Measurements from ENCODE around the gene PHF21A.

Gene PHF21A

GRCh38 chr11:46055371-46055770, 65.9 kb downstream of the PHF21A start:
- H3K4me3 ChIP-seq (ENCODE audit: low read length, poor library complexity, severe bottlenecking), result no peak overlapping the region
- H3K4me2 ChIP-seq (ENCODE audit: low read depth, low read length, poor library complexity, severe bottlenecking), result peak overlapping the region; percentile 46

DNA sequence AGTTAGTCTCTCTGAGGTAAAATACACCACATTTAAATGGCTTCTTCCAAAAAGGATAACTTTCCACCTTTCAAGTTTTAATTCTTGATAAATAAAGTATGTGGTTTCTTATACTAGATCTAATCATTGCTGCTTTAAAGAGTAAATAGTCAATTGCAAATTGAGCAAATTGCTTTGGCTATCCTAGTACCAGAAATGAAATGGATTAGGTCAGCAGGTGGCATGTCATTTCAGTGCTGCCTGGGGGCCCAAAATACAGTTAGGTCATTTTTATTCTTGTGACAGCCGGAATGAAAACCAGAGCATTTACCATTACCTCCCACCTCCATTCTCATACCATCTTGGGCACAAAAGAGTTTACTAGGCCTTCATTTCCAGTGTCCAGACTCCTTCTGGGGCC, 70.2 kb downstream of the PHF21A start:
- Histone ChIP-seq H3K79me2 (ENCODE audit: insufficient read depth, low read length) (0 out of 2 replicates have a peak, but pooled peaks cover 9% of the 10 kb centered on the region), H3K9ac (ENCODE audit: low read depth, low read length, poor library complexity, severe bottlenecking) (no peak overlapping the region), H4K20me1 (ENCODE audit: insufficient read depth, low read length, poor library complexity, severe bottlenecking) (no peaks in the 10 kb centered on the region), H3K4me2 (ENCODE audit: low read depth, low read length, poor library complexity, severe bottlenecking) (no peak overlapping the region), H3K36me3 (ENCODE audit: insufficient read depth, low read length) (peaks cover 30% of the 10 kb centered on the region), H3K9me2 (replicated peaks; ENCODE audit: low read depth, low read length) (no peaks in the 10 kb centered on the region), H3K4me3 (ENCODE audit: low read length, poor library complexity, severe bottlenecking) (no peak overlapping the region), H3F3A (ENCODE audit: low read depth) (peaks cover 3% of the 10 kb centered on the region; the same call in 1 of the 2 replicates), H3K4me1 (ENCODE audit: insufficient read depth, low read length, poor library complexity, severe bottlenecking) (peaks cover 26% of the 10 kb centered on the region), H3K9me3 (ENCODE audit: insufficient read depth, low read depth, low read length) (no peaks in the 10 kb centered on the region), H2AFZ (ENCODE audit: low read length) (no peak overlapping the region), H3K27me3 (ENCODE audit: insufficient read depth, low read length, poor library complexity, severe bottlenecking) (no peaks in the 10 kb centered on the region)
- TF ChIP-seq EZH2phosphoT487 (IDR thresholded peaks at IDR 0.05; ENCODE audit: borderline replicate concordance) (no peak), CTCF (conservative IDR thresholded peaks at IDR 0.05; ENCODE audit: low read length) (no peak)

More at GRCh38 chr11:46055371-46055770, 65.9 kb downstream of the PHF21A start:
- TF ChIP-seq EZH2phosphoT487 (IDR thresholded peaks at IDR 0.05; ENCODE audit: borderline replicate concordance), result no peak
- no peak for TF ChIP-seq CTCF (conservative IDR thresholded peaks at IDR 0.05; ENCODE audit: low read length)
- H3K9ac ChIP-seq (ENCODE audit: low read depth, low read length, poor library complexity, severe bottlenecking), result no peak overlapping the region
- H3K4me1 ChIP-seq (ENCODE audit: insufficient read depth, low read length, poor library complexity, severe bottlenecking), result peaks cover 26% of the 10 kb centered on the region
- peaks cover 9% of the 10 kb centered on the region; the same call in 1 of the 2 replicates for H3K79me2 ChIP-seq (ENCODE audit: insufficient read depth, low read length)
- no peaks in the 10 kb centered on the region for H3K9me3 ChIP-seq (ENCODE audit: insufficient read depth, low read depth, low read length)
- peaks cover 13% of the 10 kb centered on the region; the same call in 1 of the 2 replicates for H3K36me3 ChIP-seq (ENCODE audit: insufficient read depth, low read length)
- H3F3A ChIP-seq (ENCODE audit: low read depth), result peaks cover 3% of the 10 kb centered on the region; the same call in 1 of the 2 replicates
- H2AFZ ChIP-seq (ENCODE audit: low read length), result no peak overlapping the region
- no peaks in the 10 kb centered on the region for H3K9me2 ChIP-seq (replicated peaks; ENCODE audit: low read depth, low read length)
- H3K27me3 ChIP-seq (ENCODE audit: insufficient read depth, low read length, poor library complexity, severe bottlenecking), result no peaks in the 10 kb centered on the region
- no peaks in the 10 kb centered on the region for H4K20me1 ChIP-seq (ENCODE audit: insufficient read depth, low read length, poor library complexity, severe bottlenecking)

DNA sequence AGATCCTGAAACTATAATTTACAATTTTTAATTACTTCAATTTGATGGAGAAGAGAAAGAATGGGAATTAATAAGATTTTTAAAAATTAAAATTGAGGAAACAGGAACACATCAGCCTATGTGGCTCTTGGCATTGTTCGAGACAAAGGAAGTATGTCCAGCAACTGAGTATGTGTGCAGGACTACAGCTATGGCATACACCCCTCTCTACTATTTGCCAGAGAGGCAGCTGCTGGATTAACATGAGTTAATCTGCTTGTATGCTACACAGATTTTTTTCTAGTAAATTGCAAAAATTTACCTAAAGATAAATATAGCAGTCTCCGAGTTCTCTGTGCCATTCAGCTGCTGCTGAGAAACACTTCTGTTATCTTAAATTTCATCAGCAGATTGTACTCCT, 70.6 kb downstream of the PHF21A start:
- H4K20me1 ChIP-seq (ENCODE audit: insufficient read depth, low read length, poor library complexity, severe bottlenecking), result no peaks in the 10 kb centered on the region
- no peaks in the 10 kb centered on the region for H3K9me3 ChIP-seq (ENCODE audit: insufficient read depth, low read depth, low read length)
- H3K36me3 ChIP-seq (ENCODE audit: insufficient read depth, low read length), result peaks cover 30% of the 10 kb centered on the region
- H3K4me3 ChIP-seq (ENCODE audit: low read length, poor library complexity, severe bottlenecking), result no peak overlapping the region
- 0 out of 2 replicates have a peak, but pooled peaks cover 8% of the 10 kb centered on the region for H3K79me2 ChIP-seq (ENCODE audit: insufficient read depth, low read length)
- H3K9ac ChIP-seq (ENCODE audit: low read depth, low read length, poor library complexity, severe bottlenecking), result no peak overlapping the region
- no peaks in the 10 kb centered on the region for H3K27me3 ChIP-seq (ENCODE audit: insufficient read depth, low read length, poor library complexity, severe bottlenecking)
- peaks cover 26% of the 10 kb centered on the region for H3K4me1 ChIP-seq (ENCODE audit: insufficient read depth, low read length, poor library complexity, severe bottlenecking)
- H3K9me2 ChIP-seq (replicated peaks; ENCODE audit: low read depth, low read length), result no peaks in the 10 kb centered on the region
- no peak overlapping the region for H3K4me2 ChIP-seq (ENCODE audit: low read depth, low read length, poor library complexity, severe bottlenecking)
- no peak overlapping the region for H2AFZ ChIP-seq (ENCODE audit: low read length)
- TF ChIP-seq CTCF (conservative IDR thresholded peaks at IDR 0.05; ENCODE audit: low read length) (no peak), EZH2phosphoT487 (IDR thresholded peaks at IDR 0.05; ENCODE audit: borderline replicate concordance) (no peak)
- peaks cover 3% of the 10 kb centered on the region; the same call in 1 of the 2 replicates for H3F3A ChIP-seq (ENCODE audit: low read depth)
